Type B pancreatic cell (in vitro differentiated cells): ENCODE results near the gene MISP. TPM values are rescaled to one million over a fixed set of nuclear protein-coding genes. Genes with fewer than 3 reads are reported as not detected.
"Not testable (repeated sequence)": the region's sequence is repeated elsewhere in the genome, so short reads cannot be mapped to it uniquely, and the experiment has no call there.

ENCODE experiments used
- DNase-seq: peaks from one replicate; pipeline ENCODE4 v3.0.0; 2021; ENCODE audit warnings: mixed read lengths; ENCODE audit not compliant: unreplicated experiment; ENCODE audit errors: extremely low spot score
- H3K27ac Mint-ChIP-seq: 2 replicates; pipeline ENCODE4 v1.8.0; 2021; ENCODE audit warnings: mild to moderate bottlenecking, mixed read lengths
- H3K27me3 Mint-ChIP-seq: 2 replicates; pipeline ENCODE4 v1.8.0; 2021; ENCODE audit warnings: mixed read lengths
- H3K36me3 Mint-ChIP-seq: 2 replicates; pipeline ENCODE4 v1.8.0; 2021; ENCODE audit warnings: mixed read lengths
- H3K4me1 Mint-ChIP-seq: one replicate; pipeline ENCODE4 v1.8.0; 2021; ENCODE audit warnings: mixed read lengths; ENCODE audit not compliant: unreplicated experiment
- H3K4me3 Mint-ChIP-seq: 2 replicates; pipeline ENCODE4 v1.8.0; 2021; ENCODE audit warnings: mild to moderate bottlenecking, mixed read lengths
- H3K9me3 Mint-ChIP-seq: 2 replicates; pipeline ENCODE4 v1.8.0; 2021; ENCODE audit warnings: mixed read lengths
- CTCF ChIP-seq: fragments of 200-600 bp; sonication (generic); conservative IDR thresholded peaks from 2 replicates; pipeline ENCODE4 v1.5.0; 2021; ENCODE audit warnings: antibody characterized with exemption, mild to moderate bottlenecking
- total RNA-seq: library from RNA; stranded (reverse); gene quantifications from 2 replicates; pipeline ENCODE4 v1.2.1, GENCODE V29; 2021; ENCODE audit warnings: low replicate concordance

The MISP gene
- total RNA-seq, 1 donor from 2014 or later = 9.4 TPM

- H3K27ac Mint-ChIP-seq = no peak overlapping the region
- H3K9me3 Mint-ChIP-seq = no peaks in the 10 kb centered on the region
- TF ChIP-seq CTCF = no peak
- H3K4me3 Mint-ChIP-seq = no peak overlapping the region
- peaks cover 4% of the 10 kb centered on the region for H3K4me1 Mint-ChIP-seq
- DNase-seq = no peak
- H3K36me3 Mint-ChIP-seq = peaks cover 4% of the 10 kb centered on the region
- H3K27me3 Mint-ChIP-seq = no peaks in the 10 kb centered on the region
Measured at GRCh38 chr19:741506-742131, 9.3 kb upstream of the MISP start.

DNA sequence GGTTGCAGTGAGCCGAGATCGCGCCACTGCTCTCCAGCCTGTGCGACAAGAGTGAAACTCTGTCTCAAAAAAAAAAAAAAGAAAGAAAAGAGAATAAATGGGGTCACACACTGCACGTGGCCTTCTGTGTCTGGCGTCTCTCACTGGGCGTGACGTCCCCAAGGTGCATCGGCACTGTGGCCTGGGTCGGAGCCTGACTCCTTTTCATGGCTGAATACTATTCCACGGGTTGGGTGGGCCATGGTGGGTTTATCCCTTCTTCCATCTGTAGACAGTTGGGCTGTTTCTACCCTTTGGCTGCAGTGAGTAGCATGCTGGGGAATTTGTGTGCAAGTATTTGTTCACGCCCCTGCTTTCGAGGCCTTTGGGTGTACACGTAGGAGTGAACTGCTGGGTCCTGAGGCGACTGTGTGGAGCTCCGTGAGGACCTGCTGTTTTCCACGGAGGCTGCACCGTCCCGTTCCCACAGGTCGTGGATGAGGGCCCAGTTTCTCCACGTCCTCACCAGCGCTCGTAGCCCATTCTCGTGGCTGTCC is 8.3 kb upstream of the MISP start:
- DNase-seq = no peak
- Mint-ChIP-seq H3K36me3 (peaks cover 4% of the 10 kb centered on the region), H3K27ac (no peak overlapping the region), H3K9me3 (no peaks in the 10 kb centered on the region), H3K4me3 (no peak overlapping the region), H3K27me3 (no peaks in the 10 kb centered on the region), H3K4me1 (peaks cover 4% of the 10 kb centered on the region)
- no peak for TF ChIP-seq CTCF

GRCh38 chr19:743168-743687 is 7.7 kb upstream of the MISP start:
- H3K27ac Mint-ChIP-seq = peak overlapping the region; percentile 62
- TF ChIP-seq CTCF = no peak
- H3K36me3 Mint-ChIP-seq = peaks cover 4% of the 10 kb centered on the region
- H3K4me3 Mint-ChIP-seq = no peak overlapping the region
- no peaks in the 10 kb centered on the region for H3K9me3 Mint-ChIP-seq
- H3K27me3 Mint-ChIP-seq = no peaks in the 10 kb centered on the region
- peaks cover 4% of the 10 kb centered on the region for H3K4me1 Mint-ChIP-seq
- DNase-seq = peak; percentile 71

DNA sequence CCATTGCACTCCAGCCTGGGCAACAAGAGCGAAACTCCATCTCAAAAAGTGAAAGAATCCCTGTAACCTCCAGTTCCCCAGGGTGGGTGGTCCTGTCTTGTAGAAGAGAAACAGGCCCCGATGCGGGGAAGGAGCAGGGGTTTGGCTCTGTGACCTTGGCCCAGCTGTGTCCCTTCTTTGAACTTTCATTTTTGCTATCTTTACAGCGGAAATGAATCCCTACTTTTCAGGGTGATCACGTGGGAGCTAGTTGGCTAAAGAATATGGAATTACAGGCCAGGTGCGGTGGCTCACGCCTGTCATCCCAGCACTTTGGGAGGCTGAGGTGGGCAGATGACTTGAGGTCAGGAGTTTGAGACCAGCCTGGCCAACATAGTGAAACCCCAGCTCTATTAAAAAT is 5.8 kb upstream of the MISP start:
- not testable (repeated sequence) for H3K4me3 Mint-ChIP-seq, H3K9me3 Mint-ChIP-seq, H3K36me3 Mint-ChIP-seq, H3K4me1 Mint-ChIP-seq, H3K27me3 Mint-ChIP-seq, DNase-seq, H3K27ac Mint-ChIP-seq

- TF ChIP-seq CTCF = no peak
- Mint-ChIP-seq H3K27ac (no peak overlapping the region), H3K4me1 (peaks cover 4% of the 10 kb centered on the region), H3K36me3 (peaks cover 4% of the 10 kb centered on the region), H3K9me3 (no peaks in the 10 kb centered on the region), H3K27me3 (no peaks in the 10 kb centered on the region), H3K4me3 (no peak overlapping the region)
- peak; percentile 69 for DNase-seq
Measured at GRCh38 chr19:746208-746819, 4.6 kb upstream of the MISP start.

- H3K4me3 Mint-ChIP-seq = no peak overlapping the region
- H3K27me3 Mint-ChIP-seq = no peaks in the 10 kb centered on the region
- TF ChIP-seq CTCF = no peak
- DNase-seq = no peak
- H3K36me3 Mint-ChIP-seq = peaks cover 4% of the 10 kb centered on the region
- no peaks in the 10 kb centered on the region for H3K9me3 Mint-ChIP-seq
- H3K27ac Mint-ChIP-seq = no peak overlapping the region
- peaks cover 4% of the 10 kb centered on the region for H3K4me1 Mint-ChIP-seq
Measured at GRCh38 chr19:746956-747355, 4.0 kb upstream of the MISP start.
